Gastrocnemius medialis (tissue), 4 donors: ENCODE measurements around the gene CACNA2D3.

Source experiments
- POLR2A ChIP-seq, 2 donors: fragments of 450-650 bp; IDR thresholded peaks; one replicate each; pipeline ENCODE4 v1.6.1; 2017; ENCODE audit warnings: antibody characterized with exemption in 2 of 2, mild to moderate bottlenecking in 2 of 2, moderate library complexity in 2 of 2
- TF ChIP-seq, protein P1 (sequence below), 5 experiments: fragments of 450-650 bp in 3 of 5; fragments of 200-600 bp in 2 of 5; sonication (generic) in 2 of 5; IDR thresholded peaks in 4 of 5; conservative IDR thresholded peaks in 1 of 5; 1 replicate in 4 of 5; 2 replicates in 1 of 5; pipeline ENCODE4 v1.5.1; 2016 to 2019; ENCODE audit warnings: antibody characterized with exemption in 5 of 5, mild to moderate bottlenecking in 3 of 5, moderate library complexity in 3 of 5

DNA sequence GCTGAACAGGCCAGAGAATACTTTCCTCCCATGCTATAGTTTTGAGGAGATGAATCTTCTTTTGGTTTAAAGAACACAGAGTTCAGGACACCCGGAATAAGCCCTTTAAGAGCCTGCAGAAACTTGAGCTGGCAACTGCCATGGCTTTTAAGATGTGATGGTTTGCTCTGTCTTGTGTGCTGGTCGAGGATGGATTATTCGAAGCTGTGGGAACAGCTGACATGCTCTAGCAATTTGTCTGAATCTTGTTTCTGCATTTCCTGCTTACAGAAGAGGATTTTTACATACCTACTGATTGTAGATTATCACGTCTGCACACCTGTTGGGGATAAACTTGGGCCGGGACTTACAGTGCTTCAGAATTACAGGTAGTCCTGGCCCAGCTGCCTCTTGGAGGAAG lies 408.6 kb downstream of the CACNA2D3 start:
- TF ChIP-seq, protein P1, sequence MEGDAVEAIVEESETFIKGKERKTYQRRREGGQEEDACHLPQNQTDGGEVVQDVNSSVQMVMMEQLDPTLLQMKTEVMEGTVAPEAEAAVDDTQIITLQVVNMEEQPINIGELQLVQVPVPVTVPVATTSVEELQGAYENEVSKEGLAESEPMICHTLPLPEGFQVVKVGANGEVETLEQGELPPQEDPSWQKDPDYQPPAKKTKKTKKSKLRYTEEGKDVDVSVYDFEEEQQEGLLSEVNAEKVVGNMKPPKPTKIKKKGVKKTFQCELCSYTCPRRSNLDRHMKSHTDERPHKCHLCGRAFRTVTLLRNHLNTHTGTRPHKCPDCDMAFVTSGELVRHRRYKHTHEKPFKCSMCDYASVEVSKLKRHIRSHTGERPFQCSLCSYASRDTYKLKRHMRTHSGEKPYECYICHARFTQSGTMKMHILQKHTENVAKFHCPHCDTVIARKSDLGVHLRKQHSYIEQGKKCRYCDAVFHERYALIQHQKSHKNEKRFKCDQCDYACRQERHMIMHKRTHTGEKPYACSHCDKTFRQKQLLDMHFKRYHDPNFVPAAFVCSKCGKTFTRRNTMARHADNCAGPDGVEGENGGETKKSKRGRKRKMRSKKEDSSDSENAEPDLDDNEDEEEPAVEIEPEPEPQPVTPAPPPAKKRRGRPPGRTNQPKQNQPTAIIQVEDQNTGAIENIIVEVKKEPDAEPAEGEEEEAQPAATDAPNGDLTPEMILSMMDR (IDR thresholded peaks at IDR 0.05 in 4 of 5, conservative IDR thresholded peaks at IDR 0.05 in 1 of 5) = no peak
- TF ChIP-seq POLR2A (IDR thresholded peaks at IDR 0.05) = no peak
